ENCODE results near the gene NLGN1.

NLGN1 gene

DNA sequence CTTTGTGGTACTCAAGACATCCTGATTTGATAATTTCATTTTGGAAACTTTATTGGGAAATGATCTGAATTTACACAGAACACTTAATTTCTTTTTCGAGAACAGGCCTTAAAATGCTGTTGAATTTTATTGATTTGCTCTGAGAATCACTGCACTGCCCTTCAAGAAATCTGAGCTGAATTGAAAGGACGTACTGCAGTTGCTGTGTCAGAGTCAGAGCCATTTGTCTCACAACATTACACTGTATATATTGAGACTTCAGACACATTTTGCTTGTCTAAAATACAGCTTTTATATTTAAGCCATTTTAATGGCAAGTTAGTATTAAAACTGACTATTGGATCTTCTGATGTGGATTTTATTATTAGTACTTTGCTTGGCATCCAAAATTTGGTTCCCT is 504.1 kb downstream of the NLGN1 start:
- peak overlapping the region; percentile 75 for H3K27ac ChIP-seq
- no peak for TF ChIP-seq CTCF (conservative IDR thresholded peaks at IDR 0.05)

- peak overlapping the region; percentile 75 for H3K27ac ChIP-seq
- TF ChIP-seq CTCF (conservative IDR thresholded peaks at IDR 0.05) = no peak
These were observed 504.9 kb downstream of the NLGN1 start for GRCh38 chr3:173902401-173902800.

DNA sequence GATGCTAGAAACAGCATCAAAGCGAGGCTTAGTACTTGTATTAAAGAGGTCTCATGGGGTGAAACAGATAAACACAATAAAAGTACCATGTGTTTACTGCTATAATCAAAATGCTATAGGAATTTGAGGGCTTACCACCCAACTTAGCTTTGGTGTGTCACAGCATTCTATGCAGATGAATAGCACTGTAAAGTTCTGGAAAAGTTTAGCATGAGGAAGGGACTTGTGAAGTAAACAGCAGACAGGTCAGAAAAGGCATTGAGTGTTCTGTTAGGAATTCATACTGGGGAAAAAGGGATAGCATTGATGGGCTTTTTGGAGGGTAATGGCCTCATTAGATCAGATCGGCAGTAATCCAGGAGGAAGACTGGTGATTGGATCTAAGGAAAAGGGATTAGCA is 505.3 kb downstream of the NLGN1 start:
- H3K27ac ChIP-seq = peak overlapping the region; percentile 75
- no peak for TF ChIP-seq CTCF (conservative IDR thresholded peaks at IDR 0.05)

DNA sequence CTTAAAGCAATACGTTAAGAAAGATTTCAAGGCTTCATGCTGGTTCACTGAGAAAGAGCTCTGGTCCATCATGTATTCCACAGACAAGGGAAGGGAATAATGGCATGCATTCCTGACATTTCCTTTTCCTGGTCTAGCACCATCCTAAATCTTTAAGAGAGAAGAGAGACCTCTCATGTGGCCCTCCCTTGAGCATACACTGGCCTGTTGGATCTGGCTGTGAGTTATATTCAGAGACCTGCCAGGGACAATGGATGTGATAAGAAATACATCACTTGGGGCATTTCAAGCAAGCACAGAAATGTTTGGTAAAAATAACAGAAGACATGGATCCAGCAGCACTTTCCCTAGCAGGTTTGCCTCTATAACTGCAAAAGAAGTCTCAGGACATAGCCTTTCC is 507.8 kb downstream of the NLGN1 start:
- no peak for TF ChIP-seq CTCF (conservative IDR thresholded peaks at IDR 0.05)
- no peak overlapping the region for H3K27ac ChIP-seq

DNA sequence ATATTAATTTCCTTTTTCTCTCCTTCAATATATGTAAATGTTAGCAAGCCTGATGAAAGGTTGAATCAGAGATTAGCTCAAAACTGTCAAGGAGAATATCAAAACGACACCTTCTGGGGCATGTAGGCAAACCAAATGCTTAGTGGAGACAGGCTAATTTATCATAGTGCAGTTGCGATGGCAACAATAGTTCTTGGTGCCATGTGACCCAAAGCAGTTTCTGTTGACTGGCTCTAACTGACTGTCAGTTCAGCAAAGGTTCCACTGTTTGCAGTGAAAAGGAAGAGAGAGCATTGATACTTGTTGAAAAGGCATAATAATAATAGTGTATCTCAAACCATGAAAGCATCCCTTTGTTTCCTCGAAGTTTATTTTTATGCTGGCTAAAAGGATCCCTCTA is 513.9 kb downstream of the NLGN1 start:
- no peak overlapping the region for H3K27ac ChIP-seq
- no peak for TF ChIP-seq CTCF (conservative IDR thresholded peaks at IDR 0.05)

DNA sequence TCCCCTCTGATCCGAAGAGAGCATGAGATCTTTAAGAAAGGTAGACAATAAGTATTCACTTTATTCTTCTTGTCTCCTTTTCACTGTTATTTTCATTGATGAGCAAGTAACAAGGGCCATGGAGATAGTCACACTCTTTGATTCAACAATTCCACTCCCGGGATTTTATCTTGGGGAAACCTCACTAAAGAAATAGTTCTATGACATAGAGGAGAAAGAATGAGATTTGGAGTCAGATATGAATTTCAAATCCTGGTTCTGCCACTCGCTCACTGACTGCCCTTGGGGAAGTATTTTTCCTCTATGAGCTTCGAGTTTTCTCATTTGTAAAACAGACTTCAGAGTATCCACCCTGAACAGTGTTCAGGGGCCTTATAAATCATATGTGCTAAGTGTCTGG is 514.6 kb downstream of the NLGN1 start:
- no peak overlapping the region for H3K27ac ChIP-seq

DNA sequence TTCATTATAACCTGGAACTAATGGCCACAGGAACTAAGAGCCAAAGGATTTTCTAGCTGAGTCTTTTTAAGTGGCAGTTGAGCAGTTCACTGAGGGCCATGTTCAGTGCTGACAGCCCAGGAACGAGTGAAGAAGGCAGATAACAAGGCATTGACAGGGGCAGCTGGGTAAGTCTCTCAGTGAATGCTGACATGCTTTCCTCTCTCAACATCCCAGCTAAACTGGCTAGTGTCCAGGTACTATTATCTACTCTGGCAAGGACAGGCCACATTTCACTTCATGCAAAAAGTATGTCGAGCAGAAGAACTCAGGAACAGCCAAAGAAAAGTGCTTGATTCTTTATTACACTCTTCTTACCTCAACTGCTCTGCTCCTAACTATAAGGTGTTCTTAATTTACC is 515.9 kb downstream of the NLGN1 start:
- no peak overlapping the region for H3K27ac ChIP-seq

More for the DNA sequence above, 514.6 kb downstream of the NLGN1 start:
- no peak for TF ChIP-seq CTCF (conservative IDR thresholded peaks at IDR 0.05)

More for the DNA sequence above, 515.9 kb downstream of the NLGN1 start:
- TF ChIP-seq CTCF (conservative IDR thresholded peaks at IDR 0.05) = no peak
